Measurements from ENCODE around the gene IGF1R. TPM values are rescaled to one million over a fixed set of nuclear protein-coding genes. Genes with fewer than 3 reads are reported as not detected.
"Not testable (repeated sequence)": the region's sequence is repeated elsewhere in the genome, so short reads cannot be mapped to it uniquely, and the experiment has no call there.

The IGF1R gene
- polyA plus RNA-seq, 5 donors, result 23.6 to 32.0 (median 30.6) TPM

GRCh38 chr15:98994892-98995291 is 346.6 kb downstream of the IGF1R start:
- no peak for DNase-seq

- no peak for DNase-seq
Measured at GRCh38 chr15:98996169-98996568, 347.8 kb downstream of the IGF1R start.

GRCh38 chr15:98996624-98997023 is 348.3 kb downstream of the IGF1R start:
- no peak for DNase-seq

GRCh38 chr15:98997312-98997711 is 349.0 kb downstream of the IGF1R start:
- DNase-seq, result no peak

- DNase-seq, result no peak
Measured at GRCh38 chr15:98997755-98998154, 349.4 kb downstream of the IGF1R start.

- DNase-seq, result no peak
Measured at GRCh38 chr15:98998279-98998678, 349.9 kb downstream of the IGF1R start.

GRCh38 chr15:98999233-98999632 is 350.9 kb downstream of the IGF1R start:
- no peak for DNase-seq

DNA sequence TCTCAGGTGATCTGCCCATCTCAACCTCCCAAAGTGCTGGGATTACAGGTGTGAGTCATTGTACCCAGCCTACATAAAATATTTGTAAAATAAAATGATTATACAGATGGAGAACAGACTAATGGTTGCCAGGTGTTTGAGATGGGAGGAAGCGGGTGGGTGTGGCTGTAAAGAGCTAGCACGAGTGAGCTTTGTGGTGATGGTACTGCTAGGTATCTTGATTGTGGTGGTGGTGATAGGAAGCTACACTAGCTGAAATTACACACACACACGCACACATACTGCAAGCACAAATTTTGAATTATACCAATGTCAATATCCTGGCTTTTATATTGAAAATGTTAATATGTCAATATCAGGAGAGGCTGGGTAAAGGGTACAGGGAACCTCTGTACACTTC is 353.9 kb downstream of the IGF1R start:
- no peak for DNase-seq

- DNase-seq, result not testable (repeated sequence)
Measured at GRCh38 chr15:99003317-99003716, 355.0 kb downstream of the IGF1R start.

GRCh38 chr15:99004998-99005974 is 356.9 kb downstream of the IGF1R start:
- not testable (repeated sequence) for DNase-seq

DNA sequence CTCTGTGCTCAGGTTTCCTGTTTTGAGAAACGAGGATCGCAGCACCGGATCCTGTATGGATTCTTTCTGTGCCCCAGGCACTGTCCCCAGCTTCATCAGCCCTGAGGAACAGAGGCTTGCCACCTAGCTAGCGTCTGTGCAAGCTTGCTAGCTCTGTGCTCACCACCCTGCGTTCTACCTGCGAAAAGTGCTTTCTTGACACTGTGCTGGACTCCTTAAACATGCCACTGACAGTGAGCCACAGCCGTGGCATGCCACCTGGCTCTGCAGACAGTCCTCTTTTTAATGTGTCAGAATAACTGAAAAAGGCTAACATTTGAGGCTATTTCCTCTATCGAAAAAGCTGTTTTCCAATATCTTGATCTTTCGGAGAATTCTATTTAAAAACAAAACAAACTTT is 357.8 kb downstream of the IGF1R start:
- DNase-seq, result no peak

GRCh38 chr15:99006904-99007495 is 358.7 kb downstream of the IGF1R start:
- DNase-seq, result no peak

GRCh38 chr15:99009741-99010330 is 361.5 kb downstream of the IGF1R start:
- DNase-seq, result no peak

DNA sequence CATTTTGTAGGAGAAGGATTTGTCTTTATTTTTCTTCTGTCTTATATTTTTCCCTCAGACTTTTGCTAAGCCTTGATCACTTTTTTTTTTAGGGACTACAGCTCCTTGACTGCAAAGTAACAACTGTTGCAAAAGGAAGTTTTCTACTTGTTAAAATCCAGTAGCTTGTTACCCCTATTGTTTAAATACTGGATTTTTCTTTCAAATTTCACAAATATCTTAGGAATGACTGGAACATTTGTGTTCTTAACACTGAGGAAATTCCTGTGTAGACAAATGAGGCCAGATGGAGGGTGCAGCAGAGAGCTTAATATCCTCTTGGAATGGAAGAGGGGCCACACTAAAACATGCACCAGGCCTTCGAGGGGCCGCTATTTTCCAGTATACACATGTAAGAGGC is 362.4 kb downstream of the IGF1R start:
- no peak for DNase-seq

Data from right lung (tissue), 5 donors.